Mesenchymal stem cell (in vitro differentiated cells and primary cell): ENCODE measurements around the gene CMSS1.

Experiments
- DNase-seq: peaks from one replicate; pipeline ENCODE4 v3.0.0-alpha.2; 2013
- H2AFZ ChIP-seq: one replicate; pipeline ENCODE4 v1.6.1; 2013; ENCODE audit warnings: low read depth, mild to moderate bottlenecking, control low read depth, inconsistent platforms, low read length, moderate library complexity
- H2AK5ac ChIP-seq: 2 replicates; pipeline ENCODE4 v1.6.1; 2013; ENCODE audit warnings: low read length, moderate library complexity, mild to moderate bottlenecking, inconsistent platforms; ENCODE audit not compliant: severe bottlenecking
- H2BK120ac ChIP-seq: one replicate; pipeline ENCODE4 v1.6.1; 2013; ENCODE audit warnings: low read depth, mild to moderate bottlenecking, inconsistent platforms, low read length, moderate library complexity
- H2BK12ac ChIP-seq, 2 experiments: one replicate each; pipeline ENCODE4 v1.6.1; 2013; ENCODE audit warnings: inconsistent platforms in 2 of 2, low read length in 2 of 2, mild to moderate bottlenecking in 2 of 2, moderate library complexity in 2 of 2, control low read depth in 1 of 2
- H2BK15ac ChIP-seq: one replicate; pipeline ENCODE4 v1.6.1; 2013; ENCODE audit warnings: mild to moderate bottlenecking, low read depth, inconsistent platforms; ENCODE audit not compliant: poor library complexity, severe bottlenecking
- H2BK5ac ChIP-seq: 2 replicates; pipeline ENCODE4 v1.6.1; 2013; ENCODE audit warnings: low read depth, mild to moderate bottlenecking, low read length, control low read depth, inconsistent platforms; ENCODE audit not compliant: poor library complexity, severe bottlenecking
- H3K14ac ChIP-seq, 2 experiments: one replicate each; pipeline ENCODE4 v1.6.1; 2013; ENCODE audit warnings: inconsistent platforms in 2 of 2, low read length in 2 of 2, control low read depth in 1 of 2, mild to moderate bottlenecking in 1 of 2, moderate library complexity in 1 of 2
- H3K18ac ChIP-seq, 2 experiments: one replicate each; pipeline ENCODE4 v1.6.1; 2013; ENCODE audit warnings: inconsistent platforms in 2 of 2, low read length in 2 of 2, control low read depth in 1 of 2, low read depth in 1 of 2, mild to moderate bottlenecking in 1 of 2
- H3K23ac ChIP-seq, 2 experiments: one replicate each; pipeline ENCODE4 v1.6.1; 2013; ENCODE audit warnings: inconsistent platforms in 2 of 2, low read length in 2 of 2, mild to moderate bottlenecking in 2 of 2, moderate library complexity in 2 of 2, control low read depth in 1 of 2
- H3K27ac ChIP-seq: 2 replicates; pipeline ENCODE4 v1.5.1; 2013; ENCODE audit warnings: mild to moderate bottlenecking, moderate library complexity, low read length, control low read depth, inconsistent platforms; ENCODE audit not compliant: poor library complexity, severe bottlenecking
- H3K27me3 ChIP-seq, 2 experiments: 2 replicates each; pipeline versions ENCODE4 v1.6.1 to v1.7.0; 2013; ENCODE audit warnings: low read length in 2 of 2, mild to moderate bottlenecking in 2 of 2, moderate library complexity in 2 of 2, control low read depth in 1 of 2, inconsistent platforms in 1 of 2; ENCODE audit not compliant: control insufficient read depth in 1 of 2, insufficient read depth in 1 of 2
- H3K36me3 ChIP-seq, 2 experiments: 2 replicates each; pipeline versions ENCODE4 v1.6.1 to v1.7.0; 2013; ENCODE audit warnings: low read length in 2 of 2, control low read depth in 1 of 2, inconsistent platforms in 1 of 2, low read depth in 1 of 2, mild to moderate bottlenecking in 1 of 2; ENCODE audit not compliant: insufficient read depth in 2 of 2, control insufficient read depth in 1 of 2
- H3K4ac ChIP-seq, 2 experiments: one replicate each; pipeline ENCODE4 v1.6.1; 2013; ENCODE audit warnings: inconsistent platforms in 2 of 2, low read length in 2 of 2, mild to moderate bottlenecking in 2 of 2, moderate library complexity in 2 of 2, control low read depth in 1 of 2, low read depth in 1 of 2
- H3K4me1 ChIP-seq: 2 replicates; pipeline ENCODE4 v1.6.1; 2013; ENCODE audit warnings: low read depth, low read length, control low read depth; ENCODE audit not compliant: control insufficient read depth, insufficient read depth
- H3K4me2 ChIP-seq: 2 replicates; pipeline ENCODE4 v1.6.1; 2013; ENCODE audit warnings: low read length, mild to moderate bottlenecking, inconsistent platforms; ENCODE audit not compliant: poor library complexity, severe bottlenecking
- H3K4me3 ChIP-seq, 2 experiments: 2 replicates each; pipeline versions ENCODE4 v1.5.1 to v1.7.0; 2013; ENCODE audit warnings: low read length in 2 of 2, mild to moderate bottlenecking in 2 of 2, control low read depth in 1 of 2, low read depth in 1 of 2; ENCODE audit not compliant: insufficient read depth in 1 of 2
- H3K79me1 ChIP-seq: replicated peaks from 2 replicates; pipeline ENCODE4 v1.6.1; 2013; ENCODE audit warnings: mild to moderate bottlenecking, control low read depth, low read length, inconsistent platforms; ENCODE audit not compliant: poor library complexity, severe bottlenecking
- H3K9ac ChIP-seq: 2 replicates; pipeline ENCODE4 v1.7.0; 2013; ENCODE audit warnings: mild to moderate bottlenecking, low read length, moderate library complexity
- H3K9me3 ChIP-seq: 2 replicates; pipeline ENCODE4 v1.7.0; 2013; ENCODE audit warnings: mild to moderate bottlenecking, low read length; ENCODE audit not compliant: control insufficient read depth
- H4K8ac ChIP-seq: one replicate; pipeline ENCODE4 v1.6.1; 2013; ENCODE audit warnings: inconsistent platforms, mild to moderate bottlenecking, low read length, moderate library complexity
- H4K91ac ChIP-seq: one replicate; pipeline ENCODE4 v1.6.1; 2013; ENCODE audit warnings: mild to moderate bottlenecking, low read length, inconsistent platforms
- WGBS: methylation state at CpG from one replicate; pipeline ENCODE4 v1.1.7; 2013; ENCODE audit warnings: mixed read lengths; 5-methylcytosine and 5-hydroxymethylcytosine counted together

CMSS1 gene

DNA sequence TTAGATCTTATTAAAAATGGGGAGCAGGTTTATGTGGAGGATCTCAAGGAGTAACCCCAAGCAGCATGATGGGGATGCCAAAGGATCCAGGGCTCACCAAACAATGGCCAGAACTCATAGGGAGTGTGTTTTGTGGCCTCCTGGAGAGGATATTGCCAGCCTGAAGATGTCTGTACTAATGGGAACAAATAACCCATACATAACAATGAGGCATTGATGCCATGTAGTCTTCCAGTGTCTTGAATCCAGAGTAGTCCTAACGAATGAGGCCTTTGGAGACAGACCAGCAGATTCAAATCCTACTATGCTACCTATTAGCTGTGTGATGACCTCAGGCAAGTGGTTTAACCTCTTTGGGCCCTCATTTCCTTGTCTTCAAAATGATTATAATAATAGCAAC is 45.0 kb upstream of the CMSS1 start:
- Histone ChIP-seq H3K27ac (peak overlapping the region; percentile 18), H3K27me3 (no peaks in the 10 kb centered on the region), H2AK5ac (no peak overlapping the region), H3K36me3 (peaks cover 0 to 8% of the 10 kb centered on the region in 2 experiments), H3K4me1 (peaks cover 8% of the 10 kb centered on the region), H3K18ac (no peak overlapping the region), H4K8ac (no peak overlapping the region), H4K91ac (no peak overlapping the region), H3K9ac (no peak overlapping the region), H3K23ac (no peak overlapping the region), H3K9me3 (no peaks in the 10 kb centered on the region), H2BK5ac (no peak overlapping the region), H2AFZ (no peak overlapping the region), H3K79me1 (peaks cover 8% of the 10 kb centered on the region), H3K4me3 (no peak overlapping the region), H3K14ac (no peak overlapping the region), H2BK120ac (no peak overlapping the region), H2BK15ac (no peak overlapping the region), H2BK12ac (no peak overlapping the region), H3K4me2 (no peak overlapping the region), H3K4ac (no peak overlapping the region)
- WGBS: 95% methylated on average over 1 of the region's 1 CpG
- no peak for DNase-seq

DNA sequence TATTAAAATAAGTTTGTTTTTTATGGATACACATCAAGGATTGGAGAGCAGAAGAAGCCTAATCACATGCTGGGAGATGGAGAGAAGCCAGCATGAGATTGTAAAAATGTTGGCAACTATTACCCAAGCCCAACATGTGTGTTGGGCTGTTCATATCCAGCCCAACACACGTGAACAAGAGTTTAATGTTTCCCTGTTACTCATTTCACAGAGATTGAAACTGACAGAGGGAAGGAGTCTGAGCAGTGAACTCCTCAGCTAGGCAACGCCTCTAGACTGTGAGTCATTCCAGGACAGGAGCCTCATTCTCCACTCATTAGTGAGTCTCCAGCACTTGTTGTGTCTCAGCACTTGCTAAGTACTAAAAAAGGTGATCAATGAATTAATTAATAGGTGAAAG is 43.2 kb upstream of the CMSS1 start:
- Histone ChIP-seq H3K27me3 (peaks cover 0 to 5% of the 10 kb centered on the region in 2 experiments), H4K91ac (no peak overlapping the region), H2BK5ac (no peak overlapping the region), H3K27ac (peak overlapping the region; percentile 52), H2BK120ac (no peak overlapping the region), H3K4ac (no peak overlapping the region), H3K18ac (no peak overlapping the region), H3K4me1 (peaks cover 10% of the 10 kb centered on the region), H2AFZ (no peak overlapping the region), H3K9me3 (no peaks in the 10 kb centered on the region), H2BK12ac (no peak overlapping the region), H3K4me3 (no peak overlapping the region), H3K23ac (no peak overlapping the region), H2BK15ac (no peak overlapping the region), H4K8ac (no peak overlapping the region), H3K79me1 (peaks cover 6% of the 10 kb centered on the region), H3K9ac (no peak overlapping the region), H2AK5ac (no peak overlapping the region), H3K36me3 (peaks cover 0 to 9% of the 10 kb centered on the region in 2 experiments), H3K14ac (no peak overlapping the region), H3K4me2 (no peak overlapping the region)
- DNase-seq: peak; percentile 53
- WGBS: 53% methylated on average over 2 of the region's 2 CpGs

DNA sequence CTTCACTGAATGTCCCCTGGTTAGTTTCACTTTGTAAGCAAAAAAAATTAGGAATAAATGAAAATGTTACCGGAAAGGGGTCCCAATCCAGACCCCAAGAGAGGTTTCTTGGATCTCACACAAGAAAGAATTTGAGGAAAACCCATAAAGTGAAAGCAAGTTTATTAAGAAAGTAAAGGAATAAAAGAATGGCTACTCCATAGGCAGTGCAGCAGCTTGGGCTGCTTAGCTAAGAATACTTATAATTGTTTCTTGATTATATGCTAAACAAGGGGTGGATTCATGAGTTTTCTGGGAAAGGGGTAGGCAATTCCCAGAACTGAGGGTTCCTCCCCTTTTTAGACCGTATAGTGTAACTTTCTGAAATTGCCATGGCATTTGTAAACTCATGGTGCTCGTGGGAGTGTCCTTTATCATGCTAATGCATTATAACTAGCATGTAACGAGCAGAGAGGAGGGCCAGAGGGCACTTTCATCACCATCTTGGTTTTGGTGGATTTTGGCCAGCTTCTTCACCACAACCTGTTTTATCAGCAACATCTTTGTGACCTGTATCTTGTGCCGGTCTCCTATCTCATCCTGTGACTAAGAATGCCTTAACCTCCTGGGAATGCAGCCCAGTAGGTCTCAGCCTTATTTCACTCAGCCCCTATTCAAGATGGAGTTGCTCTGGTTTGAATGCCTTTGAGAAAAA is 41.0 kb upstream of the CMSS1 start:
- Histone ChIP-seq H2AFZ (no peak overlapping the region), H3K4me3 (no peak overlapping the region), H3K4me2 (no peak overlapping the region), H4K8ac (no peak overlapping the region), H2AK5ac (peak overlapping the region; percentile 90), H3K27ac (peak overlapping the region; percentile 75), H3K18ac (no peak overlapping the region), H3K4me1 (peaks cover 12% of the 10 kb centered on the region), H3K4ac (no peak overlapping the region), H2BK5ac (no peak overlapping the region), H3K9ac (no peak overlapping the region), H3K79me1 (peaks cover 6% of the 10 kb centered on the region), H2BK120ac (no peak overlapping the region), H3K9me3 (no peaks in the 10 kb centered on the region), H3K27me3 (peaks cover 0 to 18% of the 10 kb centered on the region in 2 experiments), H2BK15ac (no peak overlapping the region), H4K91ac (no peak overlapping the region), H2BK12ac (no peak overlapping the region), H3K14ac (no peak overlapping the region), H3K23ac (no peak overlapping the region), H3K36me3 (peaks cover 0 to 8% of the 10 kb centered on the region in 2 experiments)
- DNase-seq: no peak
- WGBS: 86% methylated on average over 5 of the region's 5 CpGs

DNA sequence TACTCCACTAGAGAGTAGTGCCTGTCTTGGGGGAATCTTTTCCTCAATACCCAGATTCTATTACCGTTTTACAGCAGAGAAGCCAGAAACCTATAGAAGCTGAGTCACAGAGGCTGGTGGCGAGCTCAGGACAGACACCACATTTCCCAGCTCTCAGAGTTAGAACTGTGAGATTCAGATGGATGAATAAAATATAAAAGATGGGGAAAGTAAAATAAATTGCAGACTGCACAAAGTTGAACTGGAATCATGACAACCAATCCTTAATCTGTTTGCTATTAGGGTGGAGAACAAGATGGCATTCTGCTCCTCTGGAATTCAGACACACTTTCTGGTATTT is 40.5 kb upstream of the CMSS1 start:
- Histone ChIP-seq H3K4me3 (no peak overlapping the region), H2BK120ac (no peak overlapping the region), H2AFZ (no peak overlapping the region), H3K27me3 (peaks cover 0 to 18% of the 10 kb centered on the region in 2 experiments), H3K79me1 (peaks cover 6% of the 10 kb centered on the region), H3K18ac (no peak overlapping the region), H3K4me2 (no peak overlapping the region), H2BK15ac (no peak overlapping the region), H2BK12ac (no peak overlapping the region), H3K36me3 (peaks cover 0 to 8% of the 10 kb centered on the region in 2 experiments), H3K27ac (peak overlapping the region; percentile 75), H4K91ac (no peak overlapping the region), H3K23ac (no peak overlapping the region), H2BK5ac (no peak overlapping the region), H3K9me3 (no peaks in the 10 kb centered on the region), H3K4ac (no peak overlapping the region), H3K14ac (no peak overlapping the region), H2AK5ac (peak overlapping the region; percentile 81), H3K9ac (no peak overlapping the region), H4K8ac (no peak overlapping the region), H3K4me1 (peaks cover 12% of the 10 kb centered on the region)
- no peak for DNase-seq
- 92% methylated on average over 2 of the region's 2 CpGs for WGBS
